NCI-H2081 treated with DMSO at 0.1 percent for 48 hours (cell line): ENCODE measurements around the gene CBR4.
"Not testable (repeated sequence)": the region's sequence is repeated elsewhere in the genome, so short reads cannot be mapped to it uniquely, and the experiment has no call there.

Experiments used
- DNase-seq: peaks from one replicate; lab custom pipeline; 2025; lab: John Stamatoyannopoulos, UW

The CBR4 gene

DNA sequence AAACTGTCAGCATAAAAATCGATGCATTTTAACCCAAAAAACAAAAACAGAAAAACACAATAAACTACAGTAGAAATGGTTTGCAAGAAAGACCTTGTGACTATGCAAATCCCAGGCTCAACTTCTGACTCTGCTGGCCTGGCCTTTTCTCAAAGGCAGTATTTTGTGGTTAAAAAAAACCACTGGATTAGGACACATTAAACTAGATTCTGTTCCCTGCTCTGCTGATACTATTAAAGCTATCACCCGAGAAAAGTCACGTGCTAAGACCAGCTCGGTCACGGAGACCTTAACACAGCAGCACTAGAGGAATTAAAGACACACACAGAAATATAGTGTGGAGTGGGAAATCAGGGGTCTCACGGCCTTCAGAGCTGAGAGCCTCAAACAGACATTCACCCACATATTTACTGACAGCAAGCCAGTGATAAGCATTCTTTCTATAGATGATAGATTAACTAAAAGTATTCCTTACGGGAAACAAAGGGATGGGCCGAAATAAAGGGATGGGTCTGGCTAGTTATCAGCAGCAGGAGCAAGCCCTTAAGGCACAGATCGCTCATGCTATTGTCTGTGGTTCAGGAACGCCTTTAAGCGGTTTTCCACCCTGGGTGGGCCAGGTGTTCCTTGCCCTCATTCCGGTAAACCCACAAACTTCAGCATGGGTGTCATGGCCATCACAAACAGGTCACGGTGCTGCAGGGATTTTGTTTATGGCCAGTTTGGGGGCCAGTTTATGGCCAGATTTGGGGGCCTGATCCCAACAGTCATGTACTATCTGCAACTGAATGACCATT lies 16.1 kb downstream of the CBR4 start:
- no peak for DNase-seq

DNA sequence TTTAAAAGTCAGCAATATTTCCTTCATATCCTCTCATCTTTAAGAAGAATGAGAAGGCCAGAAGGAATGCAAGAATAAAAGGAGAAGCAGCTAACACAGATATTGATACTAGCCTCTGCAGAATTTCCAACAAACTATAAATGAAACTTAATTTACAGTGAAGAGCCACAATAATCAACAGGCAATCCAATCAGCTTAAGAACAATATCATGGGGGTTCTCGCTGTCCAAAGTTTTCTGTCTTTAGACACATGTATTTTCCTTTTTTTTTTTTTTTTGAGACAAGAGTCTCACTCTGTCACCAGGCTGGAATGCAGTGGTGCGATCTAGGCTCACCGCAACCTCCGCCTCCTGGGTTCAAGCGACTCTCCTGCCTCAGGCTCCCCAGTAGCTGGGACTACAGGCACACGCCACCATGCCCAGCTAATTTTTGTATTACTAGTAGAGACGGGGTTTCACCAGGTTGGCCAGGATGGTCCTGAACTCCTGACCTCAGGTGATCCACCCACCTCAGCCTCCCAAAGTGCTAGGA lies 17.0 kb downstream of the CBR4 start:
- DNase-seq = not testable (repeated sequence)

DNA sequence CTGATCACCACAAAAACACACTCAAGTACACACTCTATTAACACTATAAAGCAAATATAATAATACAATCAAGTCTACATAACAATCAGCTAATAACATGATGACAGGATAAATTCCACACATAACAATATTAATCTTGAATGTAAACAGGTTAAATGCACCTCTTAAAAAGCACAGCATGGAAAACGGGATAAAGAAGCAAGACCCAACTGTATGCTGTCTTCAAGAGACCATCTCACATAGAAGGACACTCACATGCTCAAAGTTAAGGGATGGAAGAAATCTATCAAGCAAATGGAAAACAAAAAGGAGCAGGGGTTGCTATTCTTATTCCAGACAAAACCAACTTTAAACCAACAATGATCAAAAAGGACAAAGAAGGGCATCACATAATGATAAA lies 28.1 kb downstream of the CBR4 start:
- no peak for DNase-seq

DNA sequence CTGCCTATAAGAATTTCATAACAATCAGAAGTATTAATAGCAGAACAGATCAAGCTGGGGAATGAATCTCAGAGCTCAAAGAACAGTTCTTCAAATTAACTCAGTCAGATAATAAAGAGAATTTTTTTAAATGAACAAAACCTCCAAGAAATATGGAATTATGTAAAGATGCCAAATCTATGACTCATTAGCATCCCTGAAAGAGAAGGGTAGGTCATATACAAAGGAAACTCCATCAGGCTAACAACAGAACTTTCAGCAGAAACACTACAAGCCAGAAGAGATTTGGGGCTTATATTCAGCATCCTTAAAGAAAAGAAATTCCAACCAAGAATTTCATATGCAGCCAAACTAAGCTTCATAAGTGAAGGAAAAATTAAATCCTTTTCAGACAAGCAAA lies 28.6 kb downstream of the CBR4 start:
- no peak for DNase-seq

DNA sequence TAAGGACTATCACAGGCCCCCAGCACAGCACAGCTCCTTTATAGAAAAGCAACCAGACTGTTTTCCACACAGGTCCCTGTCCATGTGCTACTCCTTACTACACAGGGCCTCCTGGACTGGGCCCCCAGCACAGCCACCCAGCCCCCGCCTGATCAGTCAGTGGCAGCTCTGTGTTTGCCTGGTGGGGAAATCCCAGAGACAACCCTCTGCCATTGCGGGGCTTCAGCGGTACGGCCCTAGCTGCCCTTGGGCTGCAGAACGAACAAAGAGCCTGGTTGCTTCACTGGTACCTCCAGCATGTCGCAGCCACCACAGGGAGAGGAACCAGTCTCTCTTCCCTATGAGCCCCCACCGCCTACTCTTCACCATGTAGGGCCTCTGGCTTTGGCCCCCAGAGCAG lies 30.7 kb downstream of the CBR4 start:
- DNase-seq = no peak

DNA sequence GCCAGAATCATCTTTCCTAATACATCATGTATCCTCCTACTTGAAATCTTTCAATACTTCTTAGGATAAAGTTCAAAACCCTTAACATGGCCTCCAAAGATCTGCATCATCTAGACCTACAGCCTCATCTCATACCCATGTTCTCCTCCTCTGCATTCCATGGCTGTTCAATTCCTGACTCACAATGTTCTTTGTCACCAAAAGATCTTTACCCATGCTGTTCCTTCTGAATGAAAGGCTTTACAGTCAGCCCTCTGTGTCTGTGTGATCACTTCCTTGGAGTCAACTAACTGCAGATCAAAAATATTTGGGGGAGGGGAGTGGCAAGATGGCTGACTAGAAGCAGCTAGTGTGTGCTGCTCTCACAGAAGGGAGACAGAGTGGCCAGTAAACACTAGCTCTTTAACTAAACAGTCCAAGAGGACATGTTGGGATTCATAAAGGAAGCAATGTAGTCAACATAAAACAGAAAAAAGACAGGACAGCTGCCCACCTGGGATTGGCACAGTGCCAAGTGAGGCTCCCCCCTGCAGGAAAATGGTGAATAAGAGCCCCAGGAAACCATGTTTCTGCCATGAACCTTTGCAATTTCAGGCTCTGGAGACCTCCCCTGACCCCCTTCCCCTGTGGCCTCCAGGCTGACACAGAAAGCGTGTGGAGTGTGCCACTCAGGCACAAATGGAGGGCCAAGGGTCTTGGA lies 31.9 kb downstream of the CBR4 start:
- no peak for DNase-seq

DNA sequence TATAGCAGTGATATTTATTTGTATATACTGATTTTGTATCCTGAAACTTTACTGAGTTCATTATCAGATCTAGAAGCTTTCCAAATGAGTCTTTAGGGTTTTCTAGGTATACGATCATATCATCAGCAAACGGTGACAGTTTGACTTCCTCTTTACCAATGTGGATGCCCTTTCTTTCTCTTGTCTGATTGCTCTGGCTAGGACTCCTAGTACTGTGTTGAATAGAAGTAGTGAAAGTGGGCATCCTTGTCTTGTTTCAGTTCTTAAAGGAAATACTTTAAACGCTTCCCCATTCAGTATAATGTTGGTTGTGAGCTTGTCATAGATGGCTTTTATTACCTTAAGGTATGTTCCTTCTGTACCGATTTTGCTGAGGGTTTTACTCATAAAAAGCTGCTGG lies 37.5 kb downstream of the CBR4 start:
- no peak for DNase-seq

DNA sequence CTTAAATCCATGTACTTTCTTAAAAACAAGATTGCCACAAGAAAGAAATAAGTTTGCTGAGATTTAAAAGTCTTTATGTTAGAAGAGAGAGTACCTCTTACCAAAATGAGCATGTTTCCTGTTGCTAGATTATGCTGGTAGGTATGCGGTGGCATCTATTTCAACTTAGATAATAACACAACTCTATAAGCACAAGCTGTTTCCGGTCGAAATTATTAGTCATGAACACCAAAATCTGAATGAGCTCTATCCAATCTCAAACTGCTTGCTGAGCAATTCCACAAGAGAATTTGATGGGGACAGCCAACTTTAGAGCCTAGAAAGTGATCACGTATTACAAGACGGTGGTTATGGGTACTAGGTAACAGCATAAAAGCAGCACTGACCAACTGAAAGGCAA lies 49.3 kb downstream of the CBR4 start:
- no peak for DNase-seq

DNA sequence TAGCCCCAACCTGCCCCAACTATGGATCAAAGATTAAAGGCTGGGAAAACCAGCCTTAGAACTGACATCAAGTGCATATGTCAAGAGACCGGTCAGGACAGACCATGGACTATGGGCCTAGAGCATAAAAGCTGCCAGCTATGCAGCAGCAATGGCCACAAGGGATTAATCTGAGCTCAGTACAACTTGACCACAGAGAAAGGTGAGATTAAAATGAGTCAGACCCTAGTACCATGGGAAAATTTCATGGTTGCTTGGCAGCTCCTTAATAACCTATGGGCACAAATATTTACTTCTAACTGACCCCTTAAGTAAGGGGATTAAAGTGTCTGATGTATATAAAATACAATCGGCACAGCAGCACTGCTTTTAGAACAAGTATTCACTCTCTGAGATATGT lies 54.4 kb downstream of the CBR4 start:
- DNase-seq = no peak

DNA sequence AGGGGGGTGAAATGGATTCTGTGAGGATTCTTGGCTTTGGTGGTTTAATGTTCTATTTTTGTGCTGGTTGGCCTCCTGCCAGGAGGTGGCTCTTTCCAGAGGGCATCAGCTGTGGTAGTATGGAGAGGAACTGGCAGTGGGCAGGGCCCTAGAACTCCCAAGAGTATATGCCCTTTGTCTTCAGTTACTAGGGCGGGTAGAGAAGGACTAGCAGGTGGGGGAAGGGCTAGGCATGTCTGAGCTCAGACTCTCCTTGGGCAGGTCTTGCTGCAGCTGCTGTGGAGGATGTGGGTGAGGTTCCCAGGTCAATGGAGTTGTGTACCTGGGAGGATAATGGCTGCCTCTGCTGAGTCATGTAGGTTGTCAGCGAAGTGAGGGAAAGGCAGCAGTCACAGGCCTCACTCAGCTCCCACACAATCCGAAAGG lies 57.2 kb downstream of the CBR4 start:
- not testable (repeated sequence) for DNase-seq

DNA sequence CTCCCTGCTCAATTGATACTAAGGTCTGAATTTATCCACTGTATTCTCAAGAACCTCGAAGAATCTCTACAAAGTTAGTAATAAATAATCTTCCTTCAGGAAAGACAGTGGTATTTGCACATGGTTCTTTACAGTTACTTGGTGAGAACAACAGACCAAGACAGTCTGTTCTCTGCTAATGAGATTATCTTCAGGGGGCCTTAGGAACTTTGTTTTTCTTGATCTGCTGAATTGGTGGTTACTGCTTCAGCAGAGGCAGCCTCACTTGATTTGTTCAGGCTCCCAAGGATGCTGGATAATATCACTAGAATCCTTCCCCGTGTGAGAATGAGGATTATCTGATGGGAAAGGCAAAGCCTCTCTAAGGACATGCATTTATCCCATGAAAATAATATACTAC lies 64.8 kb downstream of the CBR4 start:
- no peak for DNase-seq

DNA sequence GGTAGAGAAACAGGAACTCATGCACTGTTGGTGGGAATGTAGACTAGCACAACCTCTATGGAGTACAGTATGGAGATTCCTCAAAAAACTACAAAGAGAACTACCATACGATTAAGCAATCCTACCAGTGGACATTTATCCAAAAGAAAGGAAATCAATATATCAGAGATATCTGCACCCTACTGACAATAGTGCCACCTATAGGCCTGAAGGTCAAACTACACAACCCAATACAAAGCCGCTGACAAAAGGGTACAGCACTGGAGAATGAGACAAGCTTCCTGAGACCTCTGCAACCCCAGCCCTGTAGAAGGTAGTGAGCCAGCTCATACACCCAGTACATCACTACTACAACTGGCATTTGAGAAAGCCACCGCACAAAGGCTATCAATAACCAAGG lies 67.1 kb downstream of the CBR4 start:
- no peak for DNase-seq
